ENCODE results near the gene DYRK3.
"Not testable (repeated sequence)": the region's sequence is repeated elsewhere in the genome, so short reads cannot be mapped to it uniquely, and the experiment has no call there.

DYRK3 gene

GRCh38 chr1:206635080-206635977 is at the start of gene DYRK3:
DYRK3 (plus strand) TSS chr1:206635536; CDS start chr1:206635704, 168 bp downstream.
- peak; percentile 87 for DNase-seq (ENCODE audit: low read depth)

GRCh38 chr1:206586501-206587445 is 48.6 kb upstream of the DYRK3 start:
- DNase-seq (ENCODE audit: low read depth), result no peak

GRCh38 chr1:206587904-206588303 is 47.4 kb upstream of the DYRK3 start:
- DNase-seq (ENCODE audit: low read depth), result no peak

GRCh38 chr1:206588492-206588891 is 46.8 kb upstream of the DYRK3 start:
- DNase-seq (ENCODE audit: low read depth), result no peak

- peak; percentile 93 for DNase-seq (ENCODE audit: low read depth)
These were observed 46.1 kb upstream of the DYRK3 start for GRCh38 chr1:206589206-206589605.

- DNase-seq (ENCODE audit: low read depth), result peak; percentile 66
These were observed 45.1 kb upstream of the DYRK3 start for GRCh38 chr1:206590025-206590758.

GRCh38 chr1:206591226-206591625 is 44.1 kb upstream of the DYRK3 start:
- DNase-seq (ENCODE audit: low read depth), result no peak

GRCh38 chr1:206591696-206592095 is 43.6 kb upstream of the DYRK3 start:
- no peak for DNase-seq (ENCODE audit: low read depth)

- no peak for DNase-seq (ENCODE audit: low read depth)
These were observed 41.9 kb upstream of the DYRK3 start for GRCh38 chr1:206593351-206593925.

GRCh38 chr1:206595581-206596318 is 39.6 kb upstream of the DYRK3 start:
- DNase-seq (ENCODE audit: low read depth), result no peak

- no peak for DNase-seq (ENCODE audit: low read depth)
These were observed 39.0 kb upstream of the DYRK3 start for GRCh38 chr1:206596319-206596666.

- DNase-seq (ENCODE audit: low read depth), result no peak
These were observed 34.8 kb upstream of the DYRK3 start for GRCh38 chr1:206600527-206600926.

- no peak for DNase-seq (ENCODE audit: low read depth)
These were observed 30.5 kb upstream of the DYRK3 start for GRCh38 chr1:206604861-206605260.

GRCh38 chr1:206606867-206607266 is 28.5 kb upstream of the DYRK3 start:
- DNase-seq (ENCODE audit: low read depth), result no peak

GRCh38 chr1:206608108-206608698 is 27.1 kb upstream of the DYRK3 start:
- DNase-seq (ENCODE audit: low read depth), result no peak

GRCh38 chr1:206609229-206609991 is 25.9 kb upstream of the DYRK3 start:
- DNase-seq (ENCODE audit: low read depth), result no peak

- DNase-seq (ENCODE audit: low read depth), result peak; percentile 80
These were observed 23.0 kb upstream of the DYRK3 start, which contains the start of gene EIF2D for GRCh38 chr1:206612129-206612876. EIF2D (minus strand) TSS chr1:206612465; CDS start chr1:206612342, 123 bp downstream.

- not testable (repeated sequence) for DNase-seq (ENCODE audit: low read depth)
These were observed 8.9 kb upstream of the DYRK3 start for GRCh38 chr1:206626396-206626795.

- DNase-seq (ENCODE audit: low read depth), result no peak
These were observed 6.4 kb upstream of the DYRK3 start for GRCh38 chr1:206628916-206629315.
